ENCODE data around the gene SGSH.

The SGSH gene

GRCh38 chr17:80177986-80178595 is 42.0 kb downstream of the SGSH start:
- no peaks in the 10 kb centered on the region for H3K4me1 ChIP-seq (ENCODE audit: control insufficient read depth in 1 of 2, insufficient read depth in 1 of 2, low read depth in 1 of 2, low read length in 1 of 2)
- no peaks in the 10 kb centered on the region for H3K36me3 ChIP-seq
- no peak overlapping the region for H3K4me3 ChIP-seq (ENCODE audit: low read depth in 1 of 2, low read length in 1 of 2)
- H3K9me3 ChIP-seq, result no peaks in the 10 kb centered on the region
- TF ChIP-seq CTCF (IDR thresholded peaks at IDR 0.05), result no peak
- H3K27ac ChIP-seq, result no peak overlapping the region
- H3K27me3 ChIP-seq, result peaks cover 25% of the 10 kb centered on the region

GRCh38 chr17:80176757-80177156 is 43.4 kb downstream of the SGSH start:
- Histone ChIP-seq H3K27me3 (peaks cover 30% of the 10 kb centered on the region), H3K36me3 (no peaks in the 10 kb centered on the region), H3K9me3 (no peaks in the 10 kb centered on the region), H3K4me1 (ENCODE audit: control insufficient read depth in 1 of 2, insufficient read depth in 1 of 2, low read depth in 1 of 2, low read length in 1 of 2) (no peaks in the 10 kb centered on the region), H3K4me3 (ENCODE audit: low read depth in 1 of 2, low read length in 1 of 2) (no peak overlapping the region), H3K27ac (no peak overlapping the region)
- no peak for TF ChIP-seq CTCF (IDR thresholded peaks at IDR 0.05)

GRCh38 chr17:80173916-80174315 is 46.2 kb downstream of the SGSH start:
- Histone ChIP-seq H3K4me1 (ENCODE audit: control insufficient read depth in 1 of 2, insufficient read depth in 1 of 2, low read depth in 1 of 2, low read length in 1 of 2) (no peaks in the 10 kb centered on the region), H3K9me3 (no peaks in the 10 kb centered on the region), H3K36me3 (no peaks in the 10 kb centered on the region), H3K4me3 (ENCODE audit: low read depth in 1 of 2, low read length in 1 of 2) (no peak overlapping the region), H3K27ac (no peak overlapping the region), H3K27me3 (peaks cover 35% of the 10 kb centered on the region)
- TF ChIP-seq CTCF (IDR thresholded peaks at IDR 0.05), result no peak

- Histone ChIP-seq H3K36me3 (no peaks in the 10 kb centered on the region), H3K4me1 (ENCODE audit: control insufficient read depth in 1 of 2, insufficient read depth in 1 of 2, low read depth in 1 of 2, low read length in 1 of 2) (no peaks in the 10 kb centered on the region), H3K27ac (no peak overlapping the region), H3K4me3 (ENCODE audit: low read depth in 1 of 2, low read length in 1 of 2) (no peak overlapping the region), H3K27me3 (peaks cover 32% of the 10 kb centered on the region), H3K9me3 (no peaks in the 10 kb centered on the region)
- TF ChIP-seq CTCF (IDR thresholded peaks at IDR 0.05), result no peak
Observed at GRCh38 chr17:80173126-80173525, 47.0 kb downstream of the SGSH start.

- Histone ChIP-seq H3K36me3 (no peaks in the 10 kb centered on the region), H3K27ac (no peak overlapping the region), H3K27me3 (peaks cover 33% of the 10 kb centered on the region), H3K4me3 (ENCODE audit: low read depth in 1 of 2, low read length in 1 of 2) (no peak overlapping the region), H3K9me3 (no peaks in the 10 kb centered on the region), H3K4me1 (ENCODE audit: control insufficient read depth in 1 of 2, insufficient read depth in 1 of 2, low read depth in 1 of 2, low read length in 1 of 2) (no peaks in the 10 kb centered on the region)
- TF ChIP-seq CTCF (IDR thresholded peaks at IDR 0.05), result no peak
Observed at GRCh38 chr17:80171681-80172080, 48.5 kb downstream of the SGSH start.
